Tibial artery (tissue), 4 donors: ENCODE measurements around the gene UBXN1.
"Not testable (repeated sequence)": the region's sequence is repeated elsewhere in the genome, so short reads cannot be mapped to it uniquely, and the experiment has no call there.

ENCODE experiments used
- DNase-seq, 2 donors: peaks; one replicate each; pipeline ENCODE4 v3.0.0-alpha.2; 2019
- H3K27ac ChIP-seq, 2 donors: fragments of 200-600 bp; sonication (generic) in 1 of 2; 1 replicate in 1 of 2; 2 replicates in 1 of 2; pipeline ENCODE4 v1.5.1; 2018 to 2019; ENCODE audit warnings: mild to moderate bottlenecking in 1 of 2
- H3K27me3 ChIP-seq, 2 donors: fragments of 200-600 bp; sonication (generic) in 1 of 2; one replicate each; pipeline versions ENCODE4 v1.5.1 to v1.6.0; 2016 to 2019
- H3K36me3 ChIP-seq, 3 donors: fragments of 200-600 bp; sonication (generic) in 2 of 3; one replicate each; pipeline ENCODE4 v1.5.1; 2016 to 2019; ENCODE audit warnings: mild to moderate bottlenecking in 2 of 3
- H3K4me1 ChIP-seq, 4 donors: fragments of 200-600 bp; sonication (generic) in 2 of 4; 1 replicate in 3 of 4; 2 replicates in 1 of 4; pipeline ENCODE4 v1.5.1; 2016 to 2019
- H3K4me3 ChIP-seq, 2 donors: fragments of 200-600 bp; sonication (generic) in 1 of 2; 1 replicate in 1 of 2; 2 replicates in 1 of 2; pipeline ENCODE4 v1.5.1; 2018 to 2019; ENCODE audit warnings: mild to moderate bottlenecking in 2 of 2
- H3K9me3 ChIP-seq, 3 donors: fragments of 200-600 bp; sonication (generic) in 1 of 3; one replicate each; pipeline ENCODE4 v1.5.1; 2016 to 2019
- CTCF ChIP-seq, 2 experiments: fragments of 200-600 bp in 1 of 2; fragments of 450-650 bp in 1 of 2; IDR thresholded peaks; one replicate each; pipeline ENCODE4 v1.5.1; 2017 to 2019; ENCODE audit warnings: antibody characterized with exemption in 2 of 2, mild to moderate bottlenecking in 1 of 2, moderate library complexity in 1 of 2
- intact Hi-C: fragments of 100-400 bp; cut with DNase I; formaldehyde crosslinking; loops from one replicate; pipeline ENCODE4 v1.15.0; 2023; ENCODE audit warnings: low total_unique reads

UBXN1 gene

GRCh38 chr11:62702246-62702645, 23.4 kb upstream of the UBXN1 start:
- Histone ChIP-seq H3K4me3 (no peak overlapping the region), H3K27me3 (no peaks in the 10 kb centered on the region), H3K27ac (no peak overlapping the region), H3K9me3 (no peaks in the 10 kb centered on the region), H3K4me1 (peaks cover 0 to 17% (median 15%) of the 10 kb centered on the region in 4 donors), H3K36me3 (peaks cover 0 to 21% (median 0%) of the 10 kb centered on the region in 3 donors)
- TF ChIP-seq CTCF (IDR thresholded peaks at IDR 0.05): no peak
- intact Hi-C loops: loop anchor here (10.0 kb wide), 1 partner anchor 87 kb away; the partner anchor contains the start of genes EML3 and ROM1
- no peak for DNase-seq

- Histone ChIP-seq H3K27ac (no peak overlapping the region), H3K9me3 (no peaks in the 10 kb centered on the region), H3K4me1 (peaks cover 0 to 7% (median 0%) of the 10 kb centered on the region in 4 donors), H3K27me3 (no peaks in the 10 kb centered on the region), H3K4me3 (no peak overlapping the region), H3K36me3 (peaks cover 23 to 47% (median 30%) of the 10 kb centered on the region in 3 donors)
- DNase-seq: peak; percentile 86 to 88
- peak; percentile 76 to 87 for TF ChIP-seq CTCF (IDR thresholded peaks at IDR 0.05)
- intact Hi-C loops: loop anchor here (10.0 kb wide), 1 partner anchor 300 kb away; no protein-coding TSS in a partner anchor
These were observed 15.7 kb upstream of the UBXN1 start for GRCh38 chr11:62694455-62695167.

GRCh38 chr11:62693624-62694023, 14.8 kb upstream of the UBXN1 start:
- H3K9me3 ChIP-seq, H3K27me3 ChIP-seq, DNase-seq, H3K27ac ChIP-seq, H3K4me3 ChIP-seq: not testable (repeated sequence)
- peaks cover 23 to 48% (median 30%) of the 10 kb centered on the region in 3 donors for H3K36me3 ChIP-seq
- intact Hi-C loops: loop anchor here (10.0 kb wide), 1 partner anchor 299 kb away; no protein-coding TSS in a partner anchor
- H3K4me1 ChIP-seq: peaks cover 0 to 11% (median 0%) of the 10 kb centered on the region in 4 donors

GRCh38 chr11:62689421-62690183, 10.7 kb upstream of the UBXN1 start, which contains the start of gene LRRN4CL:
LRRN4CL (minus strand) TSS chr11:62689530; CDS start chr11:62688508, 1,022 bp downstream.
- H3K9me3 ChIP-seq: no peaks in the 10 kb centered on the region
- peak; percentile 86 to 90 for DNase-seq
- intact Hi-C loops: loop anchor here (10.0 kb wide), 1 partner anchor 295 kb away; no protein-coding TSS in a partner anchor
- H3K27ac ChIP-seq: peak within 1 kb of the TSS in 1 of 2 donors; percentile 18
- peaks cover 23 to 48% (median 30%) of the 10 kb centered on the region in 3 donors for H3K36me3 ChIP-seq
- H3K4me3 ChIP-seq: peak within 1 kb of the TSS in 1 of 2 donors; percentile 22
- H3K27me3 ChIP-seq: peaks cover 0 to 16% of the 10 kb centered on the region in 2 donors
- peaks cover 0 to 15% (median 4%) of the 10 kb centered on the region in 4 donors for H3K4me1 ChIP-seq
- no peak for TF ChIP-seq CTCF (IDR thresholded peaks at IDR 0.05)

GRCh38 chr11:62688491-62688890, 9.6 kb upstream of the UBXN1 start:
- H3K4me3 ChIP-seq: peak overlapping the region in 1 of 2 donors; percentile 22

More at GRCh38 chr11:62688491-62688890, 9.6 kb upstream of the UBXN1 start:
- Histone ChIP-seq H3K4me1 (peaks cover 0 to 15% (median 4%) of the 10 kb centered on the region in 4 donors), H3K9me3 (no peaks in the 10 kb centered on the region), H3K36me3 (peaks cover 22 to 40% (median 28%) of the 10 kb centered on the region in 3 donors), H3K27ac (no peak overlapping the region), H3K27me3 (peaks cover 0 to 16% of the 10 kb centered on the region in 2 donors)
- no peak for DNase-seq
- intact Hi-C loops: no loop called here
- no peak for TF ChIP-seq CTCF (IDR thresholded peaks at IDR 0.05)
